OCI-LY7 (cell line): ENCODE data around the gene TGFB1I1. TPM values are rescaled to one million over a fixed set of nuclear protein-coding genes. Genes with fewer than 3 reads are reported as not detected.

Experiments used
- BruUV-seq: library from RNA; stranded (reverse); fragments of 400-500 nt; replicated peaks from 2 replicates; lab custom pipeline; 2021; lab: Mats Ljungman, UMichigan
- CTCF ChIA-PET: fragments of 300-600 bp; sonication (Branson Sonifier 250); formaldehyde crosslinking; loops from one replicate; lab custom pipeline; 2022; ENCODE audit warnings: antibody characterized with exemption; ENCODE audit not compliant: unreplicated experiment; lab: Charles Lee
- POLR2A ChIA-PET: fragments of 300-600 bp; sonication (Branson Sonifier 250); formaldehyde crosslinking; loops from one replicate; lab custom pipeline; 2022; ENCODE audit warnings: antibody characterized with exemption; lab: Charles Lee
- DNase-seq: peaks from one replicate; pipeline ENCODE4 v3.0.0-alpha.2; 2015; ENCODE audit warnings: low spot score
- H2AFZ ChIP-seq: fragments of 200-600 bp; sonication (generic), shearing (Covaris generic); 2 replicates; pipeline ENCODE4 v1.6.1; 2014; ENCODE audit warnings: mild to moderate bottlenecking, antibody characterized with exemption, low read length, moderate library complexity
- H3K27ac ChIP-seq: fragments of 200-600 bp; sonication (generic); 2 replicates; pipeline ENCODE4 v1.5.1; 2014; ENCODE audit warnings: mixed run types, low read depth, mild to moderate bottlenecking, moderate library complexity, low read length, inconsistent platforms; ENCODE audit not compliant: poor library complexity, severe bottlenecking
- H3K36me3 ChIP-seq: fragments of 200-600 bp; sonication (generic); 2 replicates; pipeline ENCODE4 v1.6.1; 2014; ENCODE audit warnings: mild to moderate bottlenecking, antibody characterized with exemption, low read length, moderate library complexity, mixed read lengths; ENCODE audit not compliant: insufficient read depth
- H3K4me1 ChIP-seq: fragments of 200-600 bp; sonication (generic); 2 replicates; pipeline ENCODE4 v1.5.1; 2014; ENCODE audit warnings: mild to moderate bottlenecking, low read length; ENCODE audit not compliant: insufficient read depth, poor library complexity, severe bottlenecking
- H3K4me2 ChIP-seq: fragments of 200-600 bp; sonication (generic); 2 replicates; pipeline ENCODE4 v1.6.1; 2014; ENCODE audit warnings: mild to moderate bottlenecking, low read length
- H3K4me3 ChIP-seq: fragments of 200-600 bp; sonication (generic); 2 replicates; pipeline ENCODE4 v1.5.1; 2014; ENCODE audit warnings: mild to moderate bottlenecking, low read depth, low read length; ENCODE audit not compliant: poor library complexity, severe bottlenecking
- H3K79me2 ChIP-seq: fragments of 200-600 bp; sonication (generic); 2 replicates; pipeline ENCODE4 v1.6.1; 2016; ENCODE audit warnings: low read depth, mild to moderate bottlenecking, low read length, moderate library complexity, mixed read lengths; ENCODE audit not compliant: insufficient read depth
- H3K9me2 ChIP-seq: fragments of 200-600 bp; sonication (generic); 2 replicates; pipeline ENCODE4 v1.6.1; 2016; ENCODE audit warnings: mild to moderate bottlenecking, low read length, mixed read lengths; ENCODE audit not compliant: insufficient read depth
- H3K9me3 ChIP-seq: fragments of 200-600 bp; sonication (generic); 2 replicates; pipeline ENCODE4 v1.6.1; 2014; ENCODE audit warnings: mild to moderate bottlenecking, mixed run types, low read length, mixed read lengths
- H4K20me1 ChIP-seq: fragments of 200-600 bp; sonication (generic); 2 replicates; pipeline ENCODE4 v1.6.1; 2014; ENCODE audit warnings: mild to moderate bottlenecking, antibody characterized with exemption, low read length, moderate library complexity, mixed read lengths; ENCODE audit not compliant: insufficient read depth
- CTCF ChIP-seq: fragments of 200-600 bp; sonication (generic); conservative IDR thresholded peaks from 2 replicates; pipeline ENCODE4 v1.5.1; 2014; ENCODE audit warnings: mild to moderate bottlenecking, antibody characterized with exemption, low read length, moderate library complexity, mixed read lengths
- EZH2phosphoT487 ChIP-seq: fragments of 200-600 bp; sonication (generic); IDR thresholded peaks from 2 replicates; pipeline ENCODE4 v1.6.1; 2018; ENCODE audit warnings: low read depth, borderline replicate concordance, mild to moderate bottlenecking, mixed run types, antibody characterized with exemption, low read length, moderate library complexity, mixed read lengths
- intact Hi-C: fragments of 100-400 bp; cut with micrococcal nuclease; formaldehyde crosslinking; loops from one replicate; pipeline ENCODE4 v1.10.0; 2022; ENCODE audit not compliant: unreplicated experiment
- total RNA-seq, 2 experiments: library from RNA; depleted of rRNA in 1 of 2; stranded (reverse); fragments of >200 nt in 1 of 2; shearing (Covaris generic) in 1 of 2; gene quantifications; 2 replicates each; pipeline ENCODE4 v1.2.3, GENCODE V29; 2014 to 2022

Gene TGFB1I1
- total RNA-seq, 2 experiments from 2014 or later: 0.38 to 0.73 TPM

GRCh38 chr16:31478956-31479355, 7.0 kb downstream of the TGFB1I1 start:
- no peak overlapping the region for H3K4me2 ChIP-seq
- ChIA-PET POLR2A (no interaction called here), CTCF (no interaction called here)
- no peak overlapping the region for H3K27ac ChIP-seq
- H3K4me1 ChIP-seq: no peaks in the 10 kb centered on the region
- H3K9me3 ChIP-seq: no peaks in the 10 kb centered on the region
- BruUV-seq: no TSS peak
- no peak overlapping the region for H2AFZ ChIP-seq
- no peaks in the 10 kb centered on the region for H3K79me2 ChIP-seq
- TF ChIP-seq CTCF (no peak), EZH2phosphoT487 (no peak)
- no peaks in the 10 kb centered on the region for H3K36me3 ChIP-seq
- H4K20me1 ChIP-seq: no peaks in the 10 kb centered on the region
- intact Hi-C loops: no loop called here
- no peak for DNase-seq
- H3K4me3 ChIP-seq: no peak overlapping the region
- H3K9me2 ChIP-seq: no peaks in the 10 kb centered on the region

DNA sequence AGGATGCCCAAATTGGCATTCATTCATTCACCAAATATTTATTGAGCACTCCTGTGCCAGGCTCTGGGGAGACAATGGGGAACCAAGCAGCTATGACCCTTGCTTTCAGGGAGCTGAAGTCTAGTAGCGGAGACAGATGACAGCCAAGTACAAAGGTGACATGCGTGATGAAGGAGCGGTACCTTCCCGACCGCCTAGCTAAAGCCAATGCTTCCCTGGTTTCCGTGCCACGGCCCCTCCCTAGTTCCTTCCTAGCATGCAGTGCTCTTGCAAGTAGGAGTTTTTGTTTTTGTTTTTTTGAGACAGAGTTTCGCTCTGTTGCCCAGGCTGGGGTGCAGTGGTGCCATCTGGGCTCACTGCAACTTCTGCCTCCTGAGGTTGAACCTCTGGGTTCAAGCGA, 7.8 kb downstream of the TGFB1I1 start:
- no peak overlapping the region for H3K27ac ChIP-seq
- H4K20me1 ChIP-seq: no peaks in the 10 kb centered on the region
- POLR2A ChIA-PET: no interaction called here
- no peaks in the 10 kb centered on the region for H3K9me2 ChIP-seq
- no peaks in the 10 kb centered on the region for H3K36me3 ChIP-seq
- no peaks in the 10 kb centered on the region for H3K9me3 ChIP-seq
- no peak for DNase-seq
- H3K4me1 ChIP-seq: no peaks in the 10 kb centered on the region
- H3K4me2 ChIP-seq: no peak overlapping the region
- intact Hi-C loops: no loop called here
- H3K79me2 ChIP-seq: no peaks in the 10 kb centered on the region
- CTCF ChIA-PET: no interaction called here
- H3K4me3 ChIP-seq: no peak overlapping the region
- TF ChIP-seq CTCF (no peak), EZH2phosphoT487 (no peak)
- BruUV-seq: no TSS peak
- H2AFZ ChIP-seq: no peak overlapping the region

GRCh38 chr16:31480851-31481536, 9.0 kb downstream of the TGFB1I1 start:
- Histone ChIP-seq H3K9me3 (no peaks in the 10 kb centered on the region), H4K20me1 (no peaks in the 10 kb centered on the region), H3K27ac (no peak overlapping the region), H3K4me2 (no peak overlapping the region), H2AFZ (no peak overlapping the region), H3K79me2 (no peaks in the 10 kb centered on the region), H3K36me3 (no peaks in the 10 kb centered on the region), H3K4me1 (no peaks in the 10 kb centered on the region), H3K4me3 (no peak overlapping the region), H3K9me2 (no peaks in the 10 kb centered on the region)
- BruUV-seq: no TSS peak
- TF ChIP-seq EZH2phosphoT487 (no peak), CTCF (no peak)
- ChIA-PET POLR2A (no interaction called here), CTCF (no interaction called here)
- no peak for DNase-seq
- intact Hi-C loops: no loop called here
